ENCODE measurements around the gene PGAM2.
A peak's percentile ranks its signal among the peaks of the same experiment; 100 is the strongest.
"Not testable (repeated sequence)": the region's sequence is repeated elsewhere in the genome, so short reads cannot be mapped to it uniquely, and the experiment has no call there.

Gene PGAM2

DNA sequence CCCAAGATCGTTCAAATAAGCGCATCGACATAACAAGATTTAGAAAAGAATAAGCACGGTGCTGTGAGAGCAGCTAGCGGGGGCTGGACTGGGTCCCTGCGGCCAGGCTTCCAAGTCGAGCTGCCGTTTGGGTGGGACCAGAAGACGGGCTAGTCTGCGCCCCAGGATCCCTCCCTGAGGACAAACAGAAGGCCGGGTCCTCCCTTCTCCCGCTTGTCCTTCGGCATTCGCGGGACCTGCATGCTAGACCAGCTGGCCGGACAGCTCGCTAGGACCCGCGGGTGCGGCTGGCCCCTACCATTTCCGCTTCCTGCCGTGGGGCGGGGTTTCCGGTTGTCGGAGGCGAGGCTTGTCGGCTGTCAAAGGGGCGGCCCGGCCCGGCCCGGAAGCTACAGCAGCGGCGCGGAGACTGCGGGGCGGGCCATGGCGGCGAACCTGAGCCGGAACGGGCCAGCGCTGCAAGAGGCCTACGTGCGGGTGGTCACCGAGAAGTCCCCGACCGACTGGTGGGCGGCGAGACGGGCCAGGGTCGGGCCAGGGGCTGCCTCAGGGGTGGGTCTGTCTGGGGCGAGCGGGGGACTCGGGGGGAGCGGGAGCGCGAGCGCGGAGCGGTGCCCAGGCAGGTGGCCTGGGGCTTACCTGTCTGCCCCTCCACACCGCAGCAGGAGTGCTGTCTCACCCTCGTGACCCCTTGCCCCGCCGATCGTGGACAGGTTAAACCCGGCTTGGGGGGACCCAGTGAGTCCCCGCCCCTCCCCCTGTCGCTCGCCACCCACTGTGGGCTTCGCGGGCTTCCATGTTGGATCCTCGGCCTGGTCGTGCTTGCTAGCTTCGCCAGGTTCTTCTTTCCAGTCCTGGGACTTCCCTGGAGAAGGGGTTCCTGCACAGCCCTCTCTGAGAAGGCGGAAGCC is 20.8 kb downstream of the PGAM2 start, which contains the start of gene DBNL:
Gene DBNL (plus strand): TSS at position 388 of the 911 bp plus-strand sequence. CDS start 36 bp downstream, at position 424.
- Mint-ChIP-seq H3K36me3 (ENCODE audit: low read depth) (peaks cover 18% of the 10 kb centered on the region), H3K9me3 (no peaks in the 10 kb centered on the region), H3K27ac (peak within 1 kb of the TSS; percentile 94), H3K4me1 (ENCODE audit: low read depth) (peaks cover 44% of the 10 kb centered on the region), H3K27me3 (ENCODE audit: low read depth) (no peaks in the 10 kb centered on the region), H3K4me3 (peak within 1 kb of the TSS; percentile 90)

DNA sequence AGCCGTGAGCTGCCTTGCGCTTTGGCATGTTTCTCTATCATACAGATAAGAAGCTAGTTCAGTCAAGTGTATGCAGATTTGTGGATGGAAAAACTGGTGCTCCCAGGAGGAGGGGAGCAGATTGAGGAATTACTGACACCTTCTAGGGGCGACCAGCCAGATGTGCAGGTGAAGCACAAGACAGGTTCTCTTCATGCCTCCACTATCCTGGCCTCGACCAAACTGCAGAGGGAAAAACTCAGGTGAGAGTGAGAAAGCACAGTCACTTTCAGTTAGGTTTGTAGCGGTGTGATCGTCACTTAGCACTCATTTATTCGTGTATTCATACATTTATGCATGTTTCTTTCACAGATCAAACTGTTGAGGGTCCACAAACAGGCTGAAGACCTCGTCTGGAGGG is 21.5 kb downstream of the PGAM2 start:
- H3K27me3 Mint-ChIP-seq (ENCODE audit: low read depth) = no peaks in the 10 kb centered on the region
- H3K4me3 Mint-ChIP-seq = peak overlapping the region; percentile 90
- H3K4me1 Mint-ChIP-seq (ENCODE audit: low read depth) = peaks cover 46% of the 10 kb centered on the region
- H3K9me3 Mint-ChIP-seq = no peaks in the 10 kb centered on the region
- peaks cover 18% of the 10 kb centered on the region for H3K36me3 Mint-ChIP-seq (ENCODE audit: low read depth)
- H3K27ac Mint-ChIP-seq = peak overlapping the region; percentile 94

DNA sequence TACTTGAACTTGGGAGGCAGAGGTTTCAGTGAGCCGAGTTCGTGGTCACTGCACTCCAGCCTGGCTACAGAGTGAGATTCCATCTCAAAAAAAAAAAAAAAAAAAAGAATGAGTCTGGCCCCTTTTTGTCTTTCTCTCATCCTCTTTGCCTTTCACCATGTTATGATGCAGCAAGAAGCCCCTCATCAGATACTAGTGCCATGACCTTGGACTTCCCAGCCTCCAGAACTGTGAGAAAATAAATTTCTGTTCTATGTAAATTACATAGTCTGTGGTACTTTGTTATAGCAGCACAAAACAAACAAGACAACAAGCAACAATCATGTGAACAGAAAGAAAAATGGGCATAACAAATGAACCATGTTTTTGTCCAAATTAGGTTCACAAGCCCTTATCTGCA is 23.1 kb downstream of the PGAM2 start:
- H3K27ac Mint-ChIP-seq = peak overlapping the region; percentile 20
- no peaks in the 10 kb centered on the region for H3K9me3 Mint-ChIP-seq
- H3K4me1 Mint-ChIP-seq (ENCODE audit: low read depth) = peaks cover 37% of the 10 kb centered on the region
- no peak overlapping the region for H3K4me3 Mint-ChIP-seq
- peaks cover 12% of the 10 kb centered on the region for H3K36me3 Mint-ChIP-seq (ENCODE audit: low read depth)
- H3K27me3 Mint-ChIP-seq (ENCODE audit: low read depth) = no peaks in the 10 kb centered on the region

DNA sequence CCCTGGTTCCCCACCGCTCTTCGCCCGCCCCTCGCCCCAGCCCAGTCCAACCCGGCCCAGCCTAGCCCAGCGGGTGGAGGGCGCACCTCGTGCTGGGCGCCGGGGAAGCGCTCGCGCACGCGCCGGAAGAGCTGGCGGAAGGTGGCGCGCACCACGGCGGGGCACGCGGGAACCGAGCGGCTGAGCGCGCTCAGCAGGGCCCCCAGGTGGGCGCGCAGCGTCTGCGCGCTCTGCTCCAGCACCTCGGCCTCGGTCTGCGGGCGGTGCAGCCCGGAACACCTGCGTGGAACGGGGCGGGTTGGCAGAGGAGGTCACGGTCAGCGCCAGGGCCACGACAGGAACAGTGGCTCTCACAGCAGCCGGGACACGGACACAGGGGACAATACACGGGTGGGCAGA is 24.9 kb downstream of the PGAM2 start:
- not testable (repeated sequence) for H3K9me3 Mint-ChIP-seq; H3K36me3 Mint-ChIP-seq (ENCODE audit: low read depth)
- peaks cover 20% of the 10 kb centered on the region for H3K4me1 Mint-ChIP-seq (ENCODE audit: low read depth)

DNA sequence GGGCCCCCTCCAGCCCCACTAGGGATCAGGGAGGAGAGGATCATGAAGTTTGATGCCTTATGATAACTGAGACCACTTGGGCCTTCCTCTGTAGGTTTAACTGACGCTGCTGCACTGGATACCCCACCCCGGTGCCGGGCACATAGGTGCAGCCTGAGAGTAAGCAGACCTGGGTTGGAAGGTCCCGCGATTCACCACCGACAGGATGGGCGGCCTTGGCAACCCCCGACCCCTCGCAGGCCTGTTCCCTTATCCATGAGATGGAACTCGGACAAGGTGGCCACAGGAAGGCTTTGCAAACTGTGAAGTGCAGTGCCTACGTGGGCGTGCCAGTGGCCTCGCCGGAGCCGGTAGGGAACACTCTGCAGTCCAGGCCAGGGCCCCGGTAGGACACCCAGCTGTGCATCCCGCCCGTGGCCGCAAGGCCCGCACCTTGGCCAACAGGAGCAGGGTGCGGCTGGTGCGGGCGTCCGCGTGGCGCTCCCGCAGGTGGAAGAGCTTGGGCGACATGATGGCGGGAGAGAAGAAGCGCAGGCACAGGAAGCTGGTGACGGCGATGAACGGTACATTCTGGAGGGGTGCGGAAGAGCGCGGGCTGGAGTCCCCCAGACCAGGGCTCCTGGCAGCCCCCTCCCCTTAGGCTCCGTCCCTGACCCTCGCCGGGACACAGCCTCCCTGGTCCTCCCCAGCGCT is 25.4 kb downstream of the PGAM2 start:
- peak overlapping the region; percentile 59 for H3K4me3 Mint-ChIP-seq
- H3K4me1 Mint-ChIP-seq (ENCODE audit: low read depth) = peaks cover 16% of the 10 kb centered on the region
- not testable (repeated sequence) for H3K36me3 Mint-ChIP-seq (ENCODE audit: low read depth); H3K27me3 Mint-ChIP-seq (ENCODE audit: low read depth); H3K9me3 Mint-ChIP-seq
- H3K27ac Mint-ChIP-seq = peak overlapping the region; percentile 52

More for the DNA sequence above, 24.9 kb downstream of the PGAM2 start:
- Mint-ChIP-seq H3K27ac (peak overlapping the region; percentile 52), H3K4me3 (peak overlapping the region; percentile 74)
- H3K27me3 Mint-ChIP-seq (ENCODE audit: low read depth) = not testable (repeated sequence)

DNA sequence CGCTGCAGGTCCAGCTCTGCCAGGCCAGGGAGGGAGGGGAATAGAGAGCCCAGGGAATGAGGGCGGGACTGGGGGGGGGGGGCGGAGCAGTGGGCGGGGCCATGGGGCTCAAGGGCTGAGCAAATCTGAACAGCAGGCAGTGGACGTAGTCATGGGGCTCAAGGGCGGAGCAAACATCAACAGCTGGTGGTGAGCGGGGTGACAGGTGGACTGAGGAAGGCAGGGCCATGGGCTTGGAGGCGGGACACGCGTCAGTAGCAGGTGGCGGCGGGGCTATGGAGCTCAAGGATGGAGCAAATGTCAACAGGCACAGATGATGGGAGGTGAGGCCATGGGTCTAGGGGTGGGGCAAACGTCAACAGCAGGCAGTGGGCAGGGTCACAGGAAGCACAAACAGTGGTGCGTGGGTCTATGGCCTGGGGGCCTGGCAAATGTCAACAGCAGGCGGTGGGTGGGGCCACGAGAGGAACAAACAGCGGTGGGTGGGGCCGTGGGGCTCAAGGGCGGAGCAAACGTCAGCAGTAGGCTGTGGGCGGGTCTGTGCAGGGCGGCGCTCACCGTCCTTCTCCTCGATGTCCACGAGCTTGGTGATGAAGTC is 26.3 kb downstream of the PGAM2 start:
- Mint-ChIP-seq H3K4me1 (ENCODE audit: low read depth) (peaks cover 15% of the 10 kb centered on the region), H3K4me3 (peak overlapping the region; percentile 71), H3K27ac (peak overlapping the region; percentile 85)
- H3K27me3 Mint-ChIP-seq (ENCODE audit: low read depth); H3K36me3 Mint-ChIP-seq (ENCODE audit: low read depth); H3K9me3 Mint-ChIP-seq: not testable (repeated sequence)

DNA sequence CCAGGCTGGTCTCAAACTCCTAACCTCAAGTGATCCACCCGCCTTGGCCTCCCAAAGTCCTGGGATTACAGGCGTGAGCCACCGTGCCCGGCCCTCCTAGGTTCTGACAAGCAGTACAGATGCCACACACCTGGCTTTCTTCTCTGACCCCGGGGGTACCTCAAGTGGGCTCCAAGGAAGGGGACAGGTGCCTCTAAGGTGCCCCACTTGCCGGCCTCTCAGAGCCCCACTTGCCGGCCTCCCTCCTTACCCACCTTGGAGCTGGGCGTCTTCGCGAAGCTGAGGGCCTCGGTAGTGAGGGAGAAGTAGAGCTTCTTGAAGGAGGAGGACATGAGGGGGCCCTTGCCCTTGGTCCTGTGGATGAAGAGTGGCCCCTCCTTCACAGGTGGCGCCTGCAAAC is 26.8 kb downstream of the PGAM2 start:
- not testable (repeated sequence) for H3K27ac Mint-ChIP-seq; H3K9me3 Mint-ChIP-seq; H3K36me3 Mint-ChIP-seq (ENCODE audit: low read depth); H3K4me3 Mint-ChIP-seq; H3K27me3 Mint-ChIP-seq (ENCODE audit: low read depth)
- peaks cover 12% of the 10 kb centered on the region for H3K4me1 Mint-ChIP-seq (ENCODE audit: low read depth)

DNA sequence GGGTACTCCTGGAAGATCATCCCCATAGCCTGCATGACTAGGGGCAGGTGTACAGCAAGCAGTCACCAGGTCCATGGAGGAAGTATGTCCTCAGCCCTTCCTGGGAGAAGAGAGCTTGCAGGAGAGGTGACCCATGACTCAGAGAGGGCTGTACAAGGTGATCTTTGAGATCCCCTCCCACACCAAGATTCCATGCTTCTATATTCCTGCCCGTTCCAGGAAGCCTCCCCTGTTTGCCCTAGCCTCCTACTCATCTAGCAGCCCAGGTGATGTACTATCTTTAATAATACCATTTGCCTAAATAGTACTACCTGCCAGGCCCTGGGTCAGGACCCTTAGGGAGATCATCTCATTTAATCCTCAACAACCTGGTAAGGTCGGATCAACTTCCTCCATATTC is 27.4 kb downstream of the PGAM2 start:
- peaks cover 12% of the 10 kb centered on the region for H3K4me1 Mint-ChIP-seq (ENCODE audit: low read depth)
- H3K27me3 Mint-ChIP-seq (ENCODE audit: low read depth); H3K36me3 Mint-ChIP-seq (ENCODE audit: low read depth); H3K4me3 Mint-ChIP-seq; H3K27ac Mint-ChIP-seq; H3K9me3 Mint-ChIP-seq: not testable (repeated sequence)

DNA sequence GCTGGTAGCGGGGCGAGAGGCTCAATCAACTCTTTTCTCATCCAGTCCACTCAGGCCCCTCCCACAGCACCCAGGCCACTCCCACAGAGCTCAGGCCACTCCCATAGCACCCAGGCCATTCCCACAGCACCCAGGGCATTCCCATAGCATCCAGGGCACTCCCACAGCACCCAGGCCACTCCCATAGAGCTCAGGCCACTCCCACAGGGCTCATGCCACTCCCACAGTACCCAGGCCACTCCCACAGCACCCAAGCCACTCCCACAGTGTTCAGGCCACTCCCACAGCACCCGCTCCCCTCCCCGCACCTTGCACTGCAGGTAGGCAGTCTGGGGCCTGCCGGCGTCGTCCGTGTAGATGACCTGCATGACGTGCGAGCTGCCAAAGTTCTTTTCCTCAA is 29.0 kb downstream of the PGAM2 start:
- not testable (repeated sequence) for H3K27ac Mint-ChIP-seq; H3K9me3 Mint-ChIP-seq; H3K4me3 Mint-ChIP-seq; H3K36me3 Mint-ChIP-seq (ENCODE audit: low read depth); H3K4me1 Mint-ChIP-seq (ENCODE audit: low read depth); H3K27me3 Mint-ChIP-seq (ENCODE audit: low read depth)

DNA sequence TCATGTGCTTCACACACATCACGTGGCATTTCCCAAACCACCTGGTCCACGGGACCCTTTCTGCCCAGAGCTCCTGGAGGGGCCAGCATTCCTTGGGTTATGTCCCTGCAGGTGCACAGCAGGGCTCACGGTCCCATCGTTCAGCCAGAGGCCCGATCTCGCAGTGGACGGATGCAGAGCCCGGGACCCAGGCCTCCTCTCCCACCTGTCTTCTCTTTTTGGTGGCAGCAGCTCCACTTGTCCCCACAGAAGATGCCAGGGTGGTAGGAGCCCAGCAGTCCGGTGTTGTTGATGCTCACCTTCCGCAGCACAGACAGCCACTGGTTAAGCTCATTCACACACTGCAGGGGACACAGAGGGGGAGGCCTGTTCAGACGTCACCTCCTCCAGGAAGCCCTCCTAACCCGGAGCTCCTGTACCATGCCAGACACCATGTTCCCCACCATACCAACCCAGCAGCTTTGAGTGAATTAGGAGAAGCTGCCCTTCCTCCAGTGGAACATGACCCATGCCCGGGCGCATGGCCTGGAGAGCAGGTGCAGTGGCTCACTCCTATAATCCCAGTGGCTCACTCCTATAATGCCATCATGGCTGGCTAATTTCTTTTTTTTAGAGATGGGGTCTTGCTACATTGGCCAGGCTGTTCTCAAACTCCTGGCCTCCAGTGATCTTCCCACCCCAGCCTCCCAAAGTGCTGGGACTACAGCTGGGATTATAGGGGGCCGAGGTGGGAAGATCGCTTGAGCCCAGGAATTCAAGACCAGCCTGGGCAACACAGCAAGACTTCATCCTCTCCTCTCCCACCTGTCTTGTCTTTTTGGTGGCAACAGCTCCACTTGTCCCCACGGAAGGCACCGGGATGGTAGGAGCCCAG is 31.2 kb downstream of the PGAM2 start:
- not testable (repeated sequence) for H3K27me3 Mint-ChIP-seq (ENCODE audit: low read depth); H3K4me1 Mint-ChIP-seq (ENCODE audit: low read depth); H3K36me3 Mint-ChIP-seq (ENCODE audit: low read depth); H3K4me3 Mint-ChIP-seq; H3K9me3 Mint-ChIP-seq; H3K27ac Mint-ChIP-seq

DNA sequence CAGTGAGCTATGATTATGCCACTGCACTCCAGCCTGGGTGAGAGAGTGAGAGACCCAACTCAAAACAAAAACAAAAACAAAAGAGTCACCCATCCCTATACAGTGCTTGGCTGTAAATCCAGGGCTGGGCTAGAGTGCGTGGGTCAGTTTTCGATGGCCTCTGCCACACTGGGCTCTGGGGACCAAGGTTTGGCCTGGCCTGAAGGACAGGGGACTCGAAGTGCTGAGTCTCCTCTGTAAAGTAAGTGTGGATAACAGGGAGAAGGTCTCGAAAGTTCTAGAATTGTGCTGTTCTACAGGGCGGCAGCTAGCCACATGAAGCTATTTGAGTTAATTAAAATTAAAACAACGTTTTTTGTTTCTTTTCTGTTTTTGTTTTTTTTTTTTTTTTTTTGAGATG is 33.3 kb downstream of the PGAM2 start:
- H3K4me3 Mint-ChIP-seq; H3K27me3 Mint-ChIP-seq (ENCODE audit: low read depth); H3K36me3 Mint-ChIP-seq (ENCODE audit: low read depth); H3K4me1 Mint-ChIP-seq (ENCODE audit: low read depth); H3K27ac Mint-ChIP-seq; H3K9me3 Mint-ChIP-seq: not testable (repeated sequence)

DNA sequence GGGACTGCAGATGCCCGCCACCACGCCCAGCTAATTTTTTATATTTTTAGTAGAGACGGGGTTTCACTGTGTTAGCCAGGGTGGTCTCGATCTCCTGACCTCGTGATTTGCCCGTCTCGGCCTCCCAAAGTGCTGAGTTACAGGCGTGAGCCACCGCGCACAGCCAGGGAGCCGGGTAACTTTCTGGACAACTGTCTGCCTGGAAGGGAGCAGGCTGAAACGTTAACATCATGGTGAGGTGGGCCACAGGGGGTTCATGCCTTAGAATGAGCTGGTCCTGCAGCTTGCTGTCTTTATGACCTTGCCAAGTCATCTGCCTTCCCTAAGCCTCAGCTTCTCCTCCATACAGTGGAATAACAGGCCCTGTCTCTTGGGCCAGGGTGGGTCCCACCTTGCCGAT is 34.0 kb downstream of the PGAM2 start:
- not testable (repeated sequence) for H3K36me3 Mint-ChIP-seq (ENCODE audit: low read depth); H3K4me1 Mint-ChIP-seq (ENCODE audit: low read depth); H3K4me3 Mint-ChIP-seq; H3K27ac Mint-ChIP-seq; H3K27me3 Mint-ChIP-seq (ENCODE audit: low read depth); H3K9me3 Mint-ChIP-seq

DNA sequence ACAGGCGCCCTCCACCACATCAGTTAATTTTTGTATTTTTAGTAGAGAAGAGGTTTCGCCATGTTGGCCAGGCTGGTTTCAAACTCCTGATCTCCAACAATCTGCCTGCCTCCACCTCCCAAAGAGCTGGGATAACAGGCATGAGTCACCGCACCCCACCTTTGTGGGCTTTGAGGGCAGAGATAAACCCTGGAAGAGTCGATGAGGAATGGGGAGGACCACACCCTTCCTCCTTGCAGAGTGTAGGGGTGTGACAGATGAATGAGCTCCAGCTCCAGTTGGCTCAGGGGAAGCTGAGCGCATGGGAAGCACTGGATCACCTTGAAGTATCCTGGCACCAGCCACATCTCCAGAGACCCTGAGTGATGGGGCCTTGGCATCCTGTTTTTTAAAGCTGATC is 35.3 kb downstream of the PGAM2 start:
- H3K27me3 Mint-ChIP-seq (ENCODE audit: low read depth); H3K9me3 Mint-ChIP-seq; H3K36me3 Mint-ChIP-seq (ENCODE audit: low read depth); H3K4me3 Mint-ChIP-seq; H3K4me1 Mint-ChIP-seq (ENCODE audit: low read depth); H3K27ac Mint-ChIP-seq: not testable (repeated sequence)

DNA sequence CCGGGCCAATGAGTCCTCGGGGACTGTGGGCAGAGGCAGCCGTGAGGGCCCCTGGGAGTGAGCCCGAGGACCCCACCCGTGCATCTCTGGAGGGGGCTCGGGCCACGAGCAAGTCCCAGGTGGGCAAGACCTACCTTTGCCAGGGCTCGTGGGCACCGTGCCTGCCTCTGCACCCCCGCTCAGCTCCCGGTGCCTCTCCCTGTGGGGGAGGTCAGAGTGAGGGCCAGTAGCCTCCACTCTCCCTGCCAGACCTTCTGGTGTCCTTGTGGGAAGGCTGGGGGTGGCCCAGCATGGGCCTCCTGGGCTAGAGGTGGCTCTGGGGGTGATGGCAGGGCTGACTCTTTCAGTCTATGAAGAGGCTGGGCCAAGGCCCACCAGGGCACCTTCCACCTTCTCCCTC is 35.9 kb downstream of the PGAM2 start:
- not testable (repeated sequence) for H3K4me1 Mint-ChIP-seq (ENCODE audit: low read depth); H3K27ac Mint-ChIP-seq; H3K36me3 Mint-ChIP-seq (ENCODE audit: low read depth); H3K4me3 Mint-ChIP-seq; H3K9me3 Mint-ChIP-seq; H3K27me3 Mint-ChIP-seq (ENCODE audit: low read depth)

All from T-helper 1 cell treated with Interleukin-12 subunit alpha and Interleukin-12 subunit beta and Interleukin-4 antibody, amounts not matched to agents 30 μg/mL and 1 μg/mL, for 36 hours (primary cell).